Lower leg skin (tissue), 3 donors: ENCODE data around the gene ADGB.

Experiments used
- POLR2A ChIP-seq, 2 donors: fragments of 450-650 bp; IDR thresholded peaks; one replicate each; pipeline ENCODE4 v1.6.1; 2016 to 2017; ENCODE audit warnings: antibody characterized with exemption in 2 of 2, mild to moderate bottlenecking in 1 of 2, moderate library complexity in 1 of 2
- TF ChIP-seq, protein P1 (sequence below), 3 donors: fragments of 450-650 bp; IDR thresholded peaks; one replicate each; pipeline ENCODE4 v1.5.1; 2016; ENCODE audit warnings: antibody characterized with exemption in 3 of 3, mild to moderate bottlenecking in 3 of 3, moderate library complexity in 2 of 3

- TF ChIP-seq, protein P1, sequence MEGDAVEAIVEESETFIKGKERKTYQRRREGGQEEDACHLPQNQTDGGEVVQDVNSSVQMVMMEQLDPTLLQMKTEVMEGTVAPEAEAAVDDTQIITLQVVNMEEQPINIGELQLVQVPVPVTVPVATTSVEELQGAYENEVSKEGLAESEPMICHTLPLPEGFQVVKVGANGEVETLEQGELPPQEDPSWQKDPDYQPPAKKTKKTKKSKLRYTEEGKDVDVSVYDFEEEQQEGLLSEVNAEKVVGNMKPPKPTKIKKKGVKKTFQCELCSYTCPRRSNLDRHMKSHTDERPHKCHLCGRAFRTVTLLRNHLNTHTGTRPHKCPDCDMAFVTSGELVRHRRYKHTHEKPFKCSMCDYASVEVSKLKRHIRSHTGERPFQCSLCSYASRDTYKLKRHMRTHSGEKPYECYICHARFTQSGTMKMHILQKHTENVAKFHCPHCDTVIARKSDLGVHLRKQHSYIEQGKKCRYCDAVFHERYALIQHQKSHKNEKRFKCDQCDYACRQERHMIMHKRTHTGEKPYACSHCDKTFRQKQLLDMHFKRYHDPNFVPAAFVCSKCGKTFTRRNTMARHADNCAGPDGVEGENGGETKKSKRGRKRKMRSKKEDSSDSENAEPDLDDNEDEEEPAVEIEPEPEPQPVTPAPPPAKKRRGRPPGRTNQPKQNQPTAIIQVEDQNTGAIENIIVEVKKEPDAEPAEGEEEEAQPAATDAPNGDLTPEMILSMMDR (IDR thresholded peaks at IDR 0.05), result no peak
- TF ChIP-seq POLR2A (IDR thresholded peaks at IDR 0.05), result no peak
Measured at GRCh38 chr6:146587459-146587858, 11.3 kb upstream of the ADGB start.
